T-cell (primary cell): ENCODE measurements around the gene SH2D1B. TPM values are rescaled to one million over a fixed set of nuclear protein-coding genes. Genes with fewer than 3 reads are reported as not detected.

Experiments used
- ATAC-seq, 4 experiments: fragments of 200-7000 bp in 3 of 4; fragments of 150-1000 bp in 1 of 4; cut with Tn5 transposase; replicated peaks in 1 of 4; 1 replicate in 3 of 4; 2 replicates in 1 of 4; pipeline ENCODE4 v1.10.0; 2021; ENCODE audit warnings: moderate library complexity in 3 of 4, mild to moderate bottlenecking in 2 of 4, moderate number of reproducible peaks in 1 of 4
- CTCF ChIA-PET, 2 donors: fragments of 300-600 bp; sonication (Branson Sonifier 250); formaldehyde crosslinking; loops; one replicate each; lab custom pipeline; 2022; ENCODE audit warnings: antibody characterized with exemption in 2 of 2; lab: Charles Lee
- POLR2A ChIA-PET, 2 donors: fragments of 300-600 bp; sonication (Branson Sonifier 250); formaldehyde crosslinking; loops; one replicate each; lab custom pipeline; 2022; ENCODE audit warnings: antibody characterized with exemption in 2 of 2; lab: Charles Lee
- DNase-seq, 35 experiments: peaks; one replicate each; pipeline versions ENCODE4 v3.0.0 to v3.0.0-alpha.2; 2013 to 2023
- H3K27ac ChIP-seq: one replicate; pipeline ENCODE4 v1.5.1; 2013; ENCODE audit warnings: low read length
- H3K27me3 ChIP-seq, 2 experiments: replicated peaks in 1 of 2; 1 replicate in 1 of 2; 2 replicates in 1 of 2; pipeline versions ENCODE4 v1.6.1 to v1.7.0; 2013; ENCODE audit warnings: low read length in 1 of 2, mixed read lengths in 1 of 2; ENCODE audit not compliant: control insufficient read depth in 2 of 2, insufficient read depth in 2 of 2; ENCODE audit errors: extremely low read depth in 1 of 2
- H3K36me3 ChIP-seq, 2 donors: 1 replicate in 1 of 2; 2 replicates in 1 of 2; pipeline versions ENCODE4 v1.6.1 to v1.7.0; 2013; ENCODE audit warnings: low read length in 1 of 2; ENCODE audit not compliant: control insufficient read depth in 2 of 2, insufficient read depth in 1 of 2; ENCODE audit errors: extremely low read depth in 1 of 2
- H3K4me1 ChIP-seq, 2 experiments: 1 replicate in 1 of 2; 2 replicates in 1 of 2; pipeline versions ENCODE4 v1.6.1 to v1.7.0; 2013; ENCODE audit warnings: low read length in 2 of 2, mixed read lengths in 1 of 2; ENCODE audit not compliant: insufficient read depth in 2 of 2, control insufficient read depth in 1 of 2; ENCODE audit errors: extremely low read depth in 1 of 2
- H3K4me3 ChIP-seq, 2 donors: 1 replicate in 1 of 2; 2 replicates in 1 of 2; pipeline versions ENCODE4 v1.5.1 to v1.7.0; 2013; ENCODE audit warnings: mild to moderate bottlenecking in 2 of 2, low read length in 1 of 2, moderate library complexity in 1 of 2; ENCODE audit not compliant: control insufficient read depth in 1 of 2; ENCODE audit errors: extremely low read depth in 1 of 2
- H3K9me3 ChIP-seq: 2 replicates; pipeline ENCODE4 v1.7.0; 2013
- H3K27ac Mint-ChIP-seq, 2 donors: one replicate each; pipeline ENCODE4 v1.8.0; 2020 to 2021; ENCODE audit warnings: mild to moderate bottlenecking in 2 of 2, mixed read lengths in 2 of 2
- H3K27me3 Mint-ChIP-seq, 2 donors: one replicate each; pipeline ENCODE4 v1.8.0; 2021 to 2022; ENCODE audit warnings: mixed read lengths in 2 of 2
- H3K36me3 Mint-ChIP-seq: one replicate; pipeline ENCODE4 v1.8.0; 2021; ENCODE audit warnings: mixed read lengths
- H3K4me1 Mint-ChIP-seq, 3 donors: one replicate each; pipeline ENCODE4 v1.8.0; 2020 to 2022; ENCODE audit warnings: mixed read lengths in 3 of 3, mild to moderate bottlenecking in 1 of 3
- H3K4me3 Mint-ChIP-seq, 3 donors: one replicate each; pipeline ENCODE4 v1.8.0; 2020 to 2022; ENCODE audit warnings: mild to moderate bottlenecking in 3 of 3, mixed read lengths in 3 of 3, moderate library complexity in 3 of 3
- H3K9me3 Mint-ChIP-seq, 3 donors: one replicate each; pipeline ENCODE4 v1.8.0; 2020 to 2022; ENCODE audit warnings: mixed read lengths in 3 of 3
- WGBS: methylation state at CpG from one replicate; pipeline ENCODE4 v1.1.5; 2013; ENCODE audit warnings: missing lambda C conversion rate; ENCODE audit not compliant: insufficient coverage; 5-methylcytosine and 5-hydroxymethylcytosine counted together
- total RNA-seq, 35 experiments: library from RNA in 6 of 35; stranded (reverse) in 6 of 35; fragments of 120-200 nt in 1 of 35; gene quantifications; one replicate each; pipeline versions ENCODE4 v1.2.1 to v1.2.4 and lab custom pipeline; 2013 to 2026

Gene SH2D1B
- total RNA-seq, 5 donors from 2014 or later (not counting 1 experiment from before 2014, with no cell fraction given): 0.20 to 1.5 (median 0.66) TPM

GRCh38 chr1:162376691-162377090 lies 35.2 kb downstream of the SH2D1B start, which contains the start of gene SPATA46:
Gene SPATA46, minus strand, starts transcription at chr1:162376854. Its CDS starts 64 bp downstream, at chr1:162376790.
- Mint-ChIP-seq H3K4me3 (no peak within 1 kb of the TSS), H3K27me3 (no peaks in the 10 kb centered on the region), H3K9me3 (no peaks in the 10 kb centered on the region), H3K36me3 (no peaks in the 10 kb centered on the region), H3K4me1 (no peaks in the 10 kb centered on the region), H3K27ac (no peak within 1 kb of the TSS)
- H3K27me3 ChIP-seq: no peaks in the 10 kb centered on the region
- H3K27ac ChIP-seq: no peak within 1 kb of the TSS
- no peaks in the 10 kb centered on the region for H3K9me3 ChIP-seq
- no peaks in the 10 kb centered on the region for H3K4me1 ChIP-seq
- DNase-seq (no peak), ATAC-seq (no peak)
- 89% methylated on average over 3 of the region's 5 CpGs for WGBS
- no peak within 1 kb of the TSS for H3K4me3 ChIP-seq
- CTCF ChIA-PET: no interaction called here
- POLR2A ChIA-PET: interaction anchor here in 1 of 2 donors (0.7 kb wide), 1 partner anchor 11 kb away, joined by 3 read pairs; no protein-coding TSS in a partner anchor
- no peaks in the 10 kb centered on the region for H3K36me3 ChIP-seq

- H3K27me3 ChIP-seq: peaks cover 0 to 5% of the 10 kb centered on the region in 2 experiments
- CTCF ChIA-PET: no interaction called here
Observed at GRCh38 chr1:162375463-162375862, 36.5 kb downstream of the SH2D1B start.

GRCh38 chr1:162374406-162374805 lies 37.5 kb downstream of the SH2D1B start:
- POLR2A ChIA-PET: no interaction called here
- H3K4me1 Mint-ChIP-seq: no peaks in the 10 kb centered on the region

More at GRCh38 chr1:162375463-162375862, 36.5 kb downstream of the SH2D1B start:
- no peaks in the 10 kb centered on the region for H3K4me1 ChIP-seq
- POLR2A ChIA-PET: no interaction called here
- DNase-seq (no peak), ATAC-seq (no peak)
- no peaks in the 10 kb centered on the region for H3K27me3 Mint-ChIP-seq
- no peaks in the 10 kb centered on the region for H3K9me3 ChIP-seq
- WGBS: 100% methylated on average over 4 of the region's 8 CpGs
- H3K4me3 ChIP-seq: no peak overlapping the region
- no peaks in the 10 kb centered on the region for H3K36me3 Mint-ChIP-seq
- no peak overlapping the region for H3K27ac Mint-ChIP-seq
- no peaks in the 10 kb centered on the region for H3K36me3 ChIP-seq
- H3K27ac ChIP-seq: no peak overlapping the region
- H3K4me3 Mint-ChIP-seq: no peak overlapping the region
- H3K4me1 Mint-ChIP-seq: no peaks in the 10 kb centered on the region
- no peaks in the 10 kb centered on the region for H3K9me3 Mint-ChIP-seq

DNA sequence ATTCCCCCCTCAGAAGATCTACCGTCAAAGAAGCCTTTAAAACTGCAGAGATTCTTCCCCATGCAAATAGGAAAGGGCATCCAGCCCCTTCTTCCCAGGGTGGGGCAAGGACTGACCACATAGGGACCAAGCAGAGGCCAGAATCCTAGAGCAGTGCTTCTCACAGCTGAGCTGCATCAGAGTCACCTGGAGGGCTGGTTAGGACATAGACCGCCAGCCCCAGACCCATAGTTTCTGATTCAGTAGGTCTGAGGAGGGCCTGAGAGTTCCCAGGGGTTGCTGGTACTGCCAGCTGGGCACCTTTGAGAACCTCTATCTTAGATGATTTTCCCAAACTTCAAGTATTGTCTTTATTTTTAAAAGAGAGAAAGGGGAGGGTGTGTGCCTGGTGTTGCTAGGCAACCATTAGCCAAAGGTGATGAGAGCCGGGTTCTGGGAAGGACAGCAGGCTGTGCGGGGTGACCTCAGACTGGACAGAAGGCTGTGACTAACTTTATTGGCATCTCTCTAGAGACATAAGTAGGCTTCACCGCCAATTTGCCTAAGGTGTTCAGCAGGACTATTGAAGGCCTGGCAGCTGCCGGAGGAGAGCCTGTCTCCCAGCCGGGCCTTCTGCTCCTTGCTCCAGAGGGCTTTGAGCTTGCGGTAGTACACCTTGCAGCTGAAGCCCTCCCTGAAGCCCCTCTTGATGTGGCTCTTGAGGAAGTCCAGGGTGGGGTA lies 38.2 kb downstream of the SH2D1B start:
- Mint-ChIP-seq H3K27ac (no peak overlapping the region), H3K36me3 (no peaks in the 10 kb centered on the region), H3K27me3 (no peaks in the 10 kb centered on the region), H3K9me3 (no peaks in the 10 kb centered on the region), H3K4me3 (no peak overlapping the region), H3K4me1 (no peaks in the 10 kb centered on the region)
- ChIA-PET CTCF (no interaction called here), POLR2A (no interaction called here)
- no peak for DNase-seq
- no peaks in the 10 kb centered on the region for H3K9me3 ChIP-seq
- H3K27me3 ChIP-seq: peaks cover 0 to 5% of the 10 kb centered on the region in 2 experiments
- ATAC-seq: no peak
- no peaks in the 10 kb centered on the region for H3K4me1 ChIP-seq
- H3K36me3 ChIP-seq: no peaks in the 10 kb centered on the region
- no peak overlapping the region for H3K27ac ChIP-seq
- WGBS: 90% methylated on average over 8 of the region's 8 CpGs
- H3K4me3 ChIP-seq: no peak overlapping the region

More at GRCh38 chr1:162374406-162374805, 37.5 kb downstream of the SH2D1B start:
- ATAC-seq (no peak), DNase-seq (no peak)
- Histone ChIP-seq H3K36me3 (no peaks in the 10 kb centered on the region), H3K4me1 (no peaks in the 10 kb centered on the region), H3K27ac (no peak overlapping the region), H3K9me3 (no peaks in the 10 kb centered on the region), H3K4me3 (no peak overlapping the region), H3K27me3 (peaks cover 0 to 5% of the 10 kb centered on the region in 2 experiments)
- H3K36me3 Mint-ChIP-seq: no peaks in the 10 kb centered on the region
- H3K27ac Mint-ChIP-seq: no peak overlapping the region
- CTCF ChIA-PET: no interaction called here
- 77% methylated on average over 5 of the region's 9 CpGs for WGBS
- H3K9me3 Mint-ChIP-seq: no peaks in the 10 kb centered on the region
- no peaks in the 10 kb centered on the region for H3K27me3 Mint-ChIP-seq
- H3K4me3 Mint-ChIP-seq: no peak overlapping the region

- 33% methylated on average over 1 of the region's 1 CpG for WGBS
- H3K4me3 ChIP-seq: no peak overlapping the region
- Mint-ChIP-seq H3K4me1 (no peaks in the 10 kb centered on the region), H3K4me3 (no peak overlapping the region), H3K9me3 (no peaks in the 10 kb centered on the region), H3K27me3 (no peaks in the 10 kb centered on the region), H3K36me3 (no peaks in the 10 kb centered on the region), H3K27ac (no peak overlapping the region)
- no peaks in the 10 kb centered on the region for H3K4me1 ChIP-seq
- POLR2A ChIA-PET: no interaction called here
- H3K9me3 ChIP-seq: no peaks in the 10 kb centered on the region
- no peak for ATAC-seq
- H3K27me3 ChIP-seq: peaks cover 0 to 6% of the 10 kb centered on the region in 2 experiments
- no peak for DNase-seq
- CTCF ChIA-PET: no interaction called here
- H3K27ac ChIP-seq: no peak overlapping the region
- H3K36me3 ChIP-seq: no peaks in the 10 kb centered on the region
Observed at GRCh38 chr1:162373072-162373427, 38.9 kb downstream of the SH2D1B start.

- H3K27me3 ChIP-seq: peaks cover 0 to 13% of the 10 kb centered on the region in 2 experiments
Observed at GRCh38 chr1:162372159-162373071, 39.5 kb downstream of the SH2D1B start.

More at GRCh38 chr1:162372159-162373071, 39.5 kb downstream of the SH2D1B start:
- Mint-ChIP-seq H3K36me3 (no peaks in the 10 kb centered on the region), H3K4me3 (no peak overlapping the region), H3K4me1 (no peaks in the 10 kb centered on the region), H3K27me3 (no peaks in the 10 kb centered on the region), H3K27ac (no peak overlapping the region), H3K9me3 (no peaks in the 10 kb centered on the region)
- DNase-seq: no peak
- 50% methylated on average over 6 of the region's 13 CpGs for WGBS
- H3K4me3 ChIP-seq: no peak overlapping the region
- ChIA-PET POLR2A (no interaction called here), CTCF (no interaction called here)
- no peaks in the 10 kb centered on the region for H3K9me3 ChIP-seq
- no peaks in the 10 kb centered on the region for H3K36me3 ChIP-seq
- H3K27ac ChIP-seq: no peak overlapping the region
- ATAC-seq: no peak
- no peaks in the 10 kb centered on the region for H3K4me1 ChIP-seq
